ENCODE results near the gene NUBP2. TPM values are rescaled to one million over a fixed set of nuclear protein-coding genes. Genes with fewer than 3 reads are reported as not detected.

NUBP2 gene
- total RNA-seq, 4 donors from 2014 or later: 15.3 to 165 (median 59.6) TPM

- intact Hi-C loops (cut with DNase I; ENCODE audit: low total_unique reads) (no loop called here), in situ Hi-C loops (cut with MboI; ENCODE audit: low pct_ligation_motif_present in 1 of 4, low pct_unique_long_range_greater_than_20kb in 1 of 4, low sequenced_read_pairs in 3 of 4) (no loop called here)
- Histone ChIP-seq H3K9me3 (no peaks in the 10 kb centered on the region), H3K36me3 (peaks cover 0 to 12% (median 0%) of the 10 kb centered on the region in 4 donors), H3K4me3 (no peak overlapping the region), H3K27ac (no peak overlapping the region), H3K27me3 (no peaks in the 10 kb centered on the region), H3K4me1 (no peaks in the 10 kb centered on the region)
- no peak for DNase-seq
- WGBS, 2 donors (ENCODE audit: low coverage in 1 of 2): 79% methylated on average over 63 of the region's 81 CpGs; no CpG with 5 or more reads in 1 of the 2 donors
- TF ChIP-seq POLR2AphosphoS5 (IDR thresholded peaks at IDR 0.05): no peak
- TF ChIP-seq EP300 (IDR thresholded peaks at IDR 0.05; ENCODE audit: low read depth): no peak
- peak in 1 of 5 experiments; percentile 11 for TF ChIP-seq CTCF (IDR thresholded peaks at IDR 0.05)
These were observed 18.9 kb upstream of the NUBP2 start for GRCh38 chr16:1763521-1764511.

- no peak overlapping the region for H3K4me3 ChIP-seq
- intact Hi-C loops (cut with DNase I; ENCODE audit: low total_unique reads): no loop called here
- peaks cover 0 to 12% (median 0%) of the 10 kb centered on the region in 4 donors for H3K36me3 ChIP-seq
- H3K4me1 ChIP-seq: peaks cover 4 to 6% (median 5%) of the 10 kb centered on the region in 4 donors
- DNase-seq: no peak
- in situ Hi-C loops (cut with MboI; ENCODE audit: low pct_ligation_motif_present in 1 of 4, low pct_unique_long_range_greater_than_20kb in 1 of 4, low sequenced_read_pairs in 3 of 4): no loop called here
- TF ChIP-seq POLR2A (IDR thresholded peaks at IDR 0.05) (no peak), EP300 (IDR thresholded peaks at IDR 0.05; ENCODE audit: low read depth) (no peak), CTCF (IDR thresholded peaks at IDR 0.05) (no peak), POLR2AphosphoS5 (IDR thresholded peaks at IDR 0.05) (no peak)
- H3K27me3 ChIP-seq: no peaks in the 10 kb centered on the region
- H3K27ac ChIP-seq: no peak overlapping the region
- H3K9me3 ChIP-seq: no peaks in the 10 kb centered on the region
- WGBS, 2 donors (ENCODE audit: low coverage in 1 of 2): 84% methylated on average over 21 of the region's 21 CpGs; no CpG with 5 or more reads in 1 of the 2 donors
These were observed 17.8 kb upstream of the NUBP2 start for GRCh38 chr16:1764971-1765370.

GRCh38 chr16:1765826-1766225 is 16.9 kb upstream of the NUBP2 start:
- intact Hi-C loops (cut with DNase I; ENCODE audit: low total_unique reads): no loop called here
- in situ Hi-C loops (cut with MboI; ENCODE audit: low pct_ligation_motif_present in 1 of 4, low pct_unique_long_range_greater_than_20kb in 1 of 4, low sequenced_read_pairs in 3 of 4): no loop called here
- WGBS, 2 donors (ENCODE audit: low coverage in 1 of 2): 93% methylated on average over 3 of the region's 22 CpGs; no CpG with 5 or more reads in 1 of the 2 donors

More at GRCh38 chr16:1765826-1766225, 16.9 kb upstream of the NUBP2 start:
- H3K27ac ChIP-seq: no peak overlapping the region
- peaks cover 0 to 9% (median 0%) of the 10 kb centered on the region in 4 donors for H3K36me3 ChIP-seq
- TF ChIP-seq POLR2A (IDR thresholded peaks at IDR 0.05) (no peak), CTCF (IDR thresholded peaks at IDR 0.05) (no peak)
- peaks cover 6 to 15% (median 11%) of the 10 kb centered on the region in 4 donors for H3K4me1 ChIP-seq
- H3K4me3 ChIP-seq: no peak overlapping the region
- no peaks in the 10 kb centered on the region for H3K27me3 ChIP-seq
- no peak for DNase-seq
- H3K9me3 ChIP-seq: no peaks in the 10 kb centered on the region

All from transverse colon (tissue), 4 donors.